ENCODE results near the gene SERGEF. TPM values are rescaled to one million over a fixed set of nuclear protein-coding genes. Genes with fewer than 3 reads are reported as not detected.

SERGEF gene
- total and polyA plus RNA-seq, 7 donors, result 24.0 to 50.4 (median 30.7) TPM

- intact Hi-C loops (cut with DNase I), result no loop called here
- Histone ChIP-seq H3K4me3 (no peak overlapping the region), H3K27ac (no peak overlapping the region), H3K27me3 (peaks cover 19 to 55% (median 44%) of the 10 kb centered on the region in 3 donors), H3K4me1 (no peaks in the 10 kb centered on the region), H3K36me3 (no peaks in the 10 kb centered on the region), H3K9me3 (no peaks in the 10 kb centered on the region)
- TF ChIP-seq CTCF (IDR thresholded peaks at IDR 0.05), result no peak
- TF ChIP-seq EP300 (IDR thresholded peaks at IDR 0.05), result no peak
- TF ChIP-seq POLR2AphosphoS5 (IDR thresholded peaks at IDR 0.05), result no peak
- TF ChIP-seq POLR2A (IDR thresholded peaks at IDR 0.05), result no peak
- 77 to 85% methylated on average over 5 of the region's 5 CpGs for WGBS, 2 donors
- DNase-seq, result peak; percentile 19
Observed at GRCh38 chr11:17742019-17742418, 270.8 kb downstream of the SERGEF start.

- Histone ChIP-seq H3K36me3 (no peaks in the 10 kb centered on the region), H3K4me1 (peaks cover 0 to 1% (median under 1%) of the 10 kb centered on the region in 4 donors), H3K27ac (no peak overlapping the region), H3K4me3 (no peak overlapping the region), H3K27me3 (peaks cover 24 to 59% (median 50%) of the 10 kb centered on the region in 3 donors), H3K9me3 (no peaks in the 10 kb centered on the region)
- peak; percentile 40 for DNase-seq
- intact Hi-C loops (cut with DNase I), result no loop called here
- TF ChIP-seq CTCF (IDR thresholded peaks at IDR 0.05), result no peak
- no peak for TF ChIP-seq EP300 (IDR thresholded peaks at IDR 0.05)
- no peak for TF ChIP-seq POLR2A (IDR thresholded peaks at IDR 0.05)
- TF ChIP-seq POLR2AphosphoS5 (IDR thresholded peaks at IDR 0.05), result no peak
- WGBS, 2 donors, result 86 to 88% methylated on average over 10 of the region's 10 CpGs
Observed at GRCh38 chr11:17741487-17741886, 271.4 kb downstream of the SERGEF start.

- 57 to 68% methylated on average over 7 of the region's 7 CpGs for WGBS, 2 donors
Observed at GRCh38 chr11:17740649-17741235, 272.1 kb downstream of the SERGEF start.

GRCh38 chr11:17739945-17740338 is 272.9 kb downstream of the SERGEF start:
- no peak overlapping the region for H3K4me3 ChIP-seq
- H3K27me3 ChIP-seq, result peaks cover 33 to 73% (median 61%) of the 10 kb centered on the region in 3 donors
- H3K9me3 ChIP-seq, result no peaks in the 10 kb centered on the region
- no peak overlapping the region for H3K27ac ChIP-seq
- WGBS, 2 donors, result 60 to 68% methylated on average over 6 of the region's 6 CpGs
- peak; percentile 47 for DNase-seq
- H3K36me3 ChIP-seq, result no peaks in the 10 kb centered on the region
- H3K4me1 ChIP-seq, result peaks cover 0 to 17% (median 14%) of the 10 kb centered on the region in 4 donors
- intact Hi-C loops (cut with DNase I), result no loop called here
- TF ChIP-seq EP300 (IDR thresholded peaks at IDR 0.05) (no peak), POLR2AphosphoS5 (IDR thresholded peaks at IDR 0.05) (no peak), CTCF (IDR thresholded peaks at IDR 0.05) (no peak), POLR2A (IDR thresholded peaks at IDR 0.05) (no peak)

More at GRCh38 chr11:17740649-17741235, 272.1 kb downstream of the SERGEF start:
- H3K9me3 ChIP-seq, result no peaks in the 10 kb centered on the region
- H3K27me3 ChIP-seq, result peaks cover 31 to 66% (median 57%) of the 10 kb centered on the region in 3 donors
- H3K4me1 ChIP-seq, result peaks cover 0 to 9% (median 6%) of the 10 kb centered on the region in 4 donors
- H3K36me3 ChIP-seq, result no peaks in the 10 kb centered on the region
- TF ChIP-seq POLR2AphosphoS5 (IDR thresholded peaks at IDR 0.05) (no peak), EP300 (IDR thresholded peaks at IDR 0.05) (no peak), POLR2A (IDR thresholded peaks at IDR 0.05) (no peak), CTCF (IDR thresholded peaks at IDR 0.05) (no peak)
- intact Hi-C loops (cut with DNase I), result no loop called here
- peak; percentile 57 for DNase-seq
- no peak overlapping the region for H3K4me3 ChIP-seq
- no peak overlapping the region for H3K27ac ChIP-seq
